ENCODE measurements around the gene NMRAL1.

- TF ChIP-seq, protein P1, sequence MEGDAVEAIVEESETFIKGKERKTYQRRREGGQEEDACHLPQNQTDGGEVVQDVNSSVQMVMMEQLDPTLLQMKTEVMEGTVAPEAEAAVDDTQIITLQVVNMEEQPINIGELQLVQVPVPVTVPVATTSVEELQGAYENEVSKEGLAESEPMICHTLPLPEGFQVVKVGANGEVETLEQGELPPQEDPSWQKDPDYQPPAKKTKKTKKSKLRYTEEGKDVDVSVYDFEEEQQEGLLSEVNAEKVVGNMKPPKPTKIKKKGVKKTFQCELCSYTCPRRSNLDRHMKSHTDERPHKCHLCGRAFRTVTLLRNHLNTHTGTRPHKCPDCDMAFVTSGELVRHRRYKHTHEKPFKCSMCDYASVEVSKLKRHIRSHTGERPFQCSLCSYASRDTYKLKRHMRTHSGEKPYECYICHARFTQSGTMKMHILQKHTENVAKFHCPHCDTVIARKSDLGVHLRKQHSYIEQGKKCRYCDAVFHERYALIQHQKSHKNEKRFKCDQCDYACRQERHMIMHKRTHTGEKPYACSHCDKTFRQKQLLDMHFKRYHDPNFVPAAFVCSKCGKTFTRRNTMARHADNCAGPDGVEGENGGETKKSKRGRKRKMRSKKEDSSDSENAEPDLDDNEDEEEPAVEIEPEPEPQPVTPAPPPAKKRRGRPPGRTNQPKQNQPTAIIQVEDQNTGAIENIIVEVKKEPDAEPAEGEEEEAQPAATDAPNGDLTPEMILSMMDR (tag by site-specific recombination; IDR thresholded peaks at IDR 0.05): no peak
- TF ChIP-seq ZNF155 (tag by site-specific recombination; IDR thresholded peaks at IDR 0.05) (no peak), ZNF510 (tag by site-specific recombination; IDR thresholded peaks at IDR 0.05; ENCODE audit: insufficient replicate concordance) (no peak), ZNF274 (IDR thresholded peaks at IDR 0.05; ENCODE audit: low read length) (no peak), ZNF274 (tag by site-specific recombination; IDR thresholded peaks at IDR 0.05; ENCODE audit: borderline replicate concordance) (no peak), ZBTB21 (tag by site-specific recombination; IDR thresholded peaks at IDR 0.05) (no peak), GFI1B (tag by site-specific recombination; IDR thresholded peaks at IDR 0.05) (no peak), FEZF1 (tag by site-specific recombination; IDR thresholded peaks at IDR 0.05) (no peak), ZNF169 (tag by site-specific recombination; IDR thresholded peaks at IDR 0.05) (no peak), ZNF626 (tag by site-specific recombination; IDR thresholded peaks at IDR 0.05) (no peak)
- TF ChIP-seq, protein P2, sequence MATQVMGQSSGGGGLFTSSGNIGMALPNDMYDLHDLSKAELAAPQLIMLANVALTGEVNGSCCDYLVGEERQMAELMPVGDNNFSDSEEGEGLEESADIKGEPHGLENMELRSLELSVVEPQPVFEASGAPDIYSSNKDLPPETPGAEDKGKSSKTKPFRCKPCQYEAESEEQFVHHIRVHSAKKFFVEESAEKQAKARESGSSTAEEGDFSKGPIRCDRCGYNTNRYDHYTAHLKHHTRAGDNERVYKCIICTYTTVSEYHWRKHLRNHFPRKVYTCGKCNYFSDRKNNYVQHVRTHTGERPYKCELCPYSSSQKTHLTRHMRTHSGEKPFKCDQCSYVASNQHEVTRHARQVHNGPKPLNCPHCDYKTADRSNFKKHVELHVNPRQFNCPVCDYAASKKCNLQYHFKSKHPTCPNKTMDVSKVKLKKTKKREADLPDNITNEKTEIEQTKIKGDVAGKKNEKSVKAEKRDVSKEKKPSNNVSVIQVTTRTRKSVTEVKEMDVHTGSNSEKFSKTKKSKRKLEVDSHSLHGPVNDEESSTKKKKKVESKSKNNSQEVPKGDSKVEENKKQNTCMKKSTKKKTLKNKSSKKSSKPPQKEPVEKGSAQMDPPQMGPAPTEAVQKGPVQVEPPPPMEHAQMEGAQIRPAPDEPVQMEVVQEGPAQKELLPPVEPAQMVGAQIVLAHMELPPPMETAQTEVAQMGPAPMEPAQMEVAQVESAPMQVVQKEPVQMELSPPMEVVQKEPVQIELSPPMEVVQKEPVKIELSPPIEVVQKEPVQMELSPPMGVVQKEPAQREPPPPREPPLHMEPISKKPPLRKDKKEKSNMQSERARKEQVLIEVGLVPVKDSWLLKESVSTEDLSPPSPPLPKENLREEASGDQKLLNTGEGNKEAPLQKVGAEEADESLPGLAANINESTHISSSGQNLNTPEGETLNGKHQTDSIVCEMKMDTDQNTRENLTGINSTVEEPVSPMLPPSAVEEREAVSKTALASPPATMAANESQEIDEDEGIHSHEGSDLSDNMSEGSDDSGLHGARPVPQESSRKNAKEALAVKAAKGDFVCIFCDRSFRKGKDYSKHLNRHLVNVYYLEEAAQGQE (tag by site-specific recombination; IDR thresholded peaks at IDR 0.05): peak; percentile 54
- TF ChIP-seq, protein P3, sequence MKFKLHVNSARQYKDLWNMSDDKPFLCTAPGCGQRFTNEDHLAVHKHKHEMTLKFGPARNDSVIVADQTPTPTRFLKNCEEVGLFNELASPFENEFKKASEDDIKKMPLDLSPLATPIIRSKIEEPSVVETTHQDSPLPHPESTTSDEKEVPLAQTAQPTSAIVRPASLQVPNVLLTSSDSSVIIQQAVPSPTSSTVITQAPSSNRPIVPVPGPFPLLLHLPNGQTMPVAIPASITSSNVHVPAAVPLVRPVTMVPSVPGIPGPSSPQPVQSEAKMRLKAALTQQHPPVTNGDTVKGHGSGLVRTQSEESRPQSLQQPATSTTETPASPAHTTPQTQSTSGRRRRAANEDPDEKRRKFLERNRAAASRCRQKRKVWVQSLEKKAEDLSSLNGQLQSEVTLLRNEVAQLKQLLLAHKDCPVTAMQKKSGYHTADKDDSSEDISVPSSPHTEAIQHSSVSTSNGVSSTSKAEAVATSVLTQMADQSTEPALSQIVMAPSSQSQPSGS (tag by site-specific recombination; IDR thresholded peaks at IDR 0.05; ENCODE audit: low read depth): no peak
Measured at GRCh38 chr16:4487955-4488498, 13.6 kb upstream of the NMRAL1 start.

Measured in HEK293 (cell line).